HepG2 (cell line): ENCODE data around the gene MREG. TPM values are rescaled to one million over a fixed set of nuclear protein-coding genes. Genes with fewer than 3 reads are reported as not detected.

Experiments
- ARHGAP35 ChIP-seq: sonication (generic); formaldehyde crosslinking; IDR thresholded peaks from 2 replicates; pipeline ENCODE4 v1.9.0; 2022; ENCODE audit warnings: mild to moderate bottlenecking, inconsistent platforms, moderate library complexity, missing genetic modification reagents, borderline replicate concordance
- ATM ChIP-seq: fragments of 450-650 bp; IDR thresholded peaks from 2 replicates; pipeline ENCODE4 v1.7.1; 2017; ENCODE audit warnings: mild to moderate bottlenecking, borderline replicate concordance
- CCAR2 ChIP-seq: fragments of 200-400 bp; formaldehyde crosslinking; optimal IDR thresholded peaks from 2 replicates; pipeline ENCODE3; 2018; ENCODE audit warnings: low read depth, mild to moderate bottlenecking, low read length, moderate library complexity
- ELF1 ChIP-seq: sonication (generic); formaldehyde crosslinking; IDR thresholded peaks from 2 replicates; pipeline ENCODE4 v1.4.0; 2020; ENCODE audit warnings: missing genetic modification reagents
- HCFC1 ChIP-seq: fragments of 150-350 bp; IDR thresholded peaks from 2 replicates; pipeline ENCODE4 v1.6.1; 2014; ENCODE audit warnings: low read depth, low read length
- HMGA1 ChIP-seq: sonication (generic); formaldehyde crosslinking; conservative IDR thresholded peaks from 2 replicates; pipeline ENCODE4 v1.4.0; 2020; ENCODE audit warnings: missing genetic modification reagents
- HNRNPL ChIP-seq: fragments of 200-400 bp; formaldehyde crosslinking; IDR thresholded peaks from 2 replicates; pipeline ENCODE4 v1.6.1; 2017; ENCODE audit warnings: mild to moderate bottlenecking, low read depth, low read length
- KLF11 ChIP-seq: IDR thresholded peaks from 2 replicates; pipeline ENCODE4 v1.6.1; 2016; ENCODE audit warnings: missing compliant biosample characterization
- MLXIP ChIP-seq: sonication (generic); formaldehyde crosslinking; IDR thresholded peaks from 2 replicates; pipeline ENCODE4 v1.9.0; 2021; ENCODE audit warnings: missing genetic modification reagents, borderline replicate concordance
- SALL2 ChIP-seq: sonication (generic); formaldehyde crosslinking; IDR thresholded peaks from 2 replicates; pipeline ENCODE4 v1.8.1; 2023; ENCODE audit warnings: mild to moderate bottlenecking, missing genetic modification reagents, inconsistent platforms
- ZNF597 ChIP-seq: sonication (generic); formaldehyde crosslinking; IDR thresholded peaks from 2 replicates; pipeline ENCODE4 v1.5.0; 2020; ENCODE audit warnings: missing genetic modification reagents
- ZNF609 ChIP-seq: sonication (generic); formaldehyde crosslinking; IDR thresholded peaks from 2 replicates; pipeline ENCODE4 v1.4.0; 2020; ENCODE audit warnings: mild to moderate bottlenecking, missing genetic modification reagents, borderline replicate concordance
- ZSCAN9 ChIP-seq: IDR thresholded peaks from 2 replicates; pipeline ENCODE4 v1.6.1; 2016; ENCODE audit warnings: borderline replicate concordance
- polyA plus RNA-seq, 8 experiments: library from polyadenylated mRNA; depleted of rRNA in 3 of 8; stranded (reverse) in 7 of 8; unstranded in 1 of 8; fragments of >200 nt; fragmentation: Illumina TruSeq in 4 of 8; extraction: Trizol in 4 of 8; gene quantifications; 2 replicates each; pipeline versions ENCODE4 v1.2.1 to v1.2.3, GENCODE V29; 2011 to 2016; ENCODE audit warnings: low read depth in 4 of 8, missing spikeins in 1 of 8, mixed read lengths in 1 of 8; ENCODE audit not compliant: insufficient read depth in 1 of 8
- total RNA-seq, 5 experiments: library from RNA; depleted of rRNA; stranded (reverse); fragments of >200 nt; fragmentation: Illumina TruSeq; extraction: Trizol; gene quantifications; 2 replicates each; pipeline ENCODE4 v1.2.3, GENCODE V29; 2016; ENCODE audit warnings: low read depth in 1 of 5

Gene MREG
- total and polyA plus RNA-seq, 2 of the 13 experiments (the other 11 are each of a cell fraction or from before 2014, with no cell fraction given), result 7.5 to 23.3 TPM

GRCh38 chr2:216044883-216045486, 31.6 kb upstream of the MREG start (continued):
- TF ChIP-seq ZNF609 (no peak), ZNF597 (CRISPR knock-in tag) (no peak), ELF1 (CRISPR knock-in tag) (no peak), ATM (no peak), CCAR2 (no peak), MLXIP (CRISPR knock-in tag) (no peak), HMGA1 (CRISPR knock-in tag) (no peak), HNRNPL (no peak), KLF11 (CRISPR knock-in tag) (no peak), ARHGAP35 (no peak), ZSCAN9 (CRISPR knock-in tag) (no peak), SALL2 (CRISPR knock-in tag) (no peak), HCFC1 (no peak)
